Panc1 (cell line): Measurements from ENCODE around the gene PLIN5. TPM values are rescaled to one million over a fixed set of nuclear protein-coding genes. Genes with fewer than 3 reads are reported as not detected.

Source experiments
- ATAC-seq: fragments of 200-7000 bp; cut with Tn5 transposase; 2 replicates; pipeline ENCODE4 v1.9.1; 2020; ENCODE audit warnings: mild to moderate bottlenecking, moderate library complexity
- BruUV-seq: library from RNA; stranded (reverse); fragments of 400-500 nt; replicated peaks from 2 replicates; lab custom pipeline; 2021; lab: Mats Ljungman, UMichigan
- CTCF ChIA-PET: fragments of 300-600 bp; sonication (Branson Sonifier 250); formaldehyde crosslinking; loops from one replicate; lab custom pipeline; 2022; ENCODE audit warnings: antibody characterized with exemption; lab: Charles Lee
- POLR2A ChIA-PET: fragments of 300-600 bp; sonication (Branson Sonifier 250); formaldehyde crosslinking; loops from one replicate; lab custom pipeline; 2022; ENCODE audit warnings: antibody characterized with exemption; lab: Charles Lee
- DNase-seq: peaks from one replicate; pipeline ENCODE4 v3.0.0-alpha.2; 2010; ENCODE audit warnings: low read depth, low spot score
- H3K27ac ChIP-seq: 2 replicates; pipeline ENCODE4 v1.5.1; 2011; ENCODE audit warnings: mild to moderate bottlenecking, low read length, inconsistent platforms
- H3K27me3 ChIP-seq: fragments of 200-500 bp; sonication (Bioruptor generic); 2 replicates; pipeline ENCODE4 v1.6.0; 2014; ENCODE audit warnings: low read length, inconsistent platforms; ENCODE audit not compliant: control insufficient read depth, insufficient read depth
- H3K36me3 ChIP-seq: fragments of 200-500 bp; sonication (Bioruptor generic); 2 replicates; pipeline ENCODE4 v1.5.1; 2014; ENCODE audit warnings: inconsistent platforms, mild to moderate bottlenecking, low read length, moderate library complexity; ENCODE audit not compliant: control insufficient read depth, insufficient read depth
- H3K4me1 ChIP-seq: 2 replicates; pipeline ENCODE4 v1.5.1; 2011; ENCODE audit warnings: inconsistent platforms, mild to moderate bottlenecking, low read length, moderate library complexity; ENCODE audit not compliant: control insufficient read depth, insufficient read depth
- H3K4me3 ChIP-seq, 2 experiments: 2 replicates each; pipeline ENCODE4 v1.5.1; 2011 to 2012; ENCODE audit warnings: low read depth in 2 of 2, low read length in 2 of 2, mild to moderate bottlenecking in 2 of 2, inconsistent platforms in 1 of 2, moderate library complexity in 1 of 2
- H3K9me3 ChIP-seq: fragments of 200-500 bp; sonication (Bioruptor generic); 2 replicates; pipeline ENCODE4 v1.5.1; 2014; ENCODE audit warnings: low read depth, mild to moderate bottlenecking, inconsistent platforms, low read length, moderate library complexity; ENCODE audit not compliant: control insufficient read depth, insufficient read depth
- POLR2AphosphoS5 ChIP-seq: IDR thresholded peaks from 2 replicates; pipeline ENCODE4 v1.6.1; 2012; ENCODE audit warnings: mild to moderate bottlenecking, low read depth, low read length, moderate library complexity
- SIN3A ChIP-seq: IDR thresholded peaks from 2 replicates; pipeline ENCODE4 v1.6.1; 2012; ENCODE audit warnings: low read depth, mild to moderate bottlenecking, low read length, moderate library complexity, borderline replicate concordance; ENCODE audit not compliant: insufficient read depth
- TCF7L2 ChIP-seq: IDR thresholded peaks from 2 replicates; pipeline ENCODE4 v1.6.1; 2011; ENCODE audit warnings: mild to moderate bottlenecking, low read depth, low read length, inconsistent platforms
- in situ Hi-C: cut with HindIII; loops from 2 replicates; pipeline ENCODE4 v1.10.0; 2016; ENCODE audit warnings: low sequenced_read_pairs, low pct_unique_long_range_greater_than_20kb
- intact Hi-C: fragments of 100-400 bp; cut with micrococcal nuclease; formaldehyde crosslinking; loops from one replicate; pipeline ENCODE4 v1.10.0; 2022; ENCODE audit not compliant: unreplicated experiment
- total RNA-seq: library from RNA; stranded (reverse); gene quantifications from one replicate; pipeline ENCODE4 v1.2.1, GENCODE V29; 2021; ENCODE audit not compliant: unreplicated experiment
- TF ChIP-seq, protein P1 (sequence below), 2 experiments: IDR thresholded peaks; 2 replicates each; pipeline ENCODE4 v1.6.1; 2011 to 2012; ENCODE audit warnings: low read depth in 2 of 2, control low read depth in 1 of 2, low read length in 1 of 2, mild to moderate bottlenecking in 1 of 2, moderate library complexity in 1 of 2; ENCODE audit not compliant: insufficient read depth in 1 of 2
- TF ChIP-seq, protein P2 (sequence below): fragments of 450-650 bp; IDR thresholded peaks from 2 replicates; pipeline ENCODE4 v1.5.1; 2017; ENCODE audit warnings: mild to moderate bottlenecking

PLIN5 gene
- total RNA-seq, 1 experiment from 2014 or later, result 0.64 TPM

DNA sequence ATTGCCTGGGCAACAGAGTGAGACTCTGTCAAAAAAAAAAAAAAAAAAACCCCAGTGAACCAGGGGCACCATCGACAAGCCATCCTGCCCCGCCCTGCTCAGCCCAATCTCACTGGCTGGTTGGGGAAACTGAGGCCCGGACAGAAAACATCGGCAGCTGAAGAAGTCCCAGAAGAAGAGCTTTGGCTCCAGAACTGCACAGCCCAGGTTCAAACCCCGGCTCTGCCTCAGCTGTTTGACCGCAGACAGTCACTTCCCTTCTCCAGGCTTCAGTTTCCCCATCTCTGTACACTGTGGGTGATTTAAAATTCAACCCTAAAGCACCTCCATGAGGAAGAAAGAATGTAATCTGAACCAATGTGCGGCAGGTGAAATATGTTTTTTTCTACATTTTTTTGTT, 33.9 kb upstream of the PLIN5 start:
- ChIA-PET CTCF (interaction anchor here (0.7 kb wide), 1 partner anchor 623 kb away, joined by 5 read pairs; no protein-coding TSS in a partner anchor), POLR2A (interaction anchor here (1.0 kb wide), 1 partner anchor 1743 kb away, joined by 3 read pairs; no protein-coding TSS in a partner anchor)
- in situ Hi-C loops (no loop called here), intact Hi-C loops (no loop called here)
- BruUV-seq, result no TSS peak
- no peaks in the 10 kb centered on the region for H3K4me1 ChIP-seq
- no peaks in the 10 kb centered on the region for H3K9me3 ChIP-seq
- no peak overlapping the region for H3K4me3 ChIP-seq
- no peak for DNase-seq
- no peak overlapping the region for H3K27ac ChIP-seq
- no peak for ATAC-seq
- no peaks in the 10 kb centered on the region for H3K27me3 ChIP-seq
- TF ChIP-seq TCF7L2 (no peak), SIN3A (no peak), POLR2AphosphoS5 (no peak)
- TF ChIP-seq, protein P1, sequence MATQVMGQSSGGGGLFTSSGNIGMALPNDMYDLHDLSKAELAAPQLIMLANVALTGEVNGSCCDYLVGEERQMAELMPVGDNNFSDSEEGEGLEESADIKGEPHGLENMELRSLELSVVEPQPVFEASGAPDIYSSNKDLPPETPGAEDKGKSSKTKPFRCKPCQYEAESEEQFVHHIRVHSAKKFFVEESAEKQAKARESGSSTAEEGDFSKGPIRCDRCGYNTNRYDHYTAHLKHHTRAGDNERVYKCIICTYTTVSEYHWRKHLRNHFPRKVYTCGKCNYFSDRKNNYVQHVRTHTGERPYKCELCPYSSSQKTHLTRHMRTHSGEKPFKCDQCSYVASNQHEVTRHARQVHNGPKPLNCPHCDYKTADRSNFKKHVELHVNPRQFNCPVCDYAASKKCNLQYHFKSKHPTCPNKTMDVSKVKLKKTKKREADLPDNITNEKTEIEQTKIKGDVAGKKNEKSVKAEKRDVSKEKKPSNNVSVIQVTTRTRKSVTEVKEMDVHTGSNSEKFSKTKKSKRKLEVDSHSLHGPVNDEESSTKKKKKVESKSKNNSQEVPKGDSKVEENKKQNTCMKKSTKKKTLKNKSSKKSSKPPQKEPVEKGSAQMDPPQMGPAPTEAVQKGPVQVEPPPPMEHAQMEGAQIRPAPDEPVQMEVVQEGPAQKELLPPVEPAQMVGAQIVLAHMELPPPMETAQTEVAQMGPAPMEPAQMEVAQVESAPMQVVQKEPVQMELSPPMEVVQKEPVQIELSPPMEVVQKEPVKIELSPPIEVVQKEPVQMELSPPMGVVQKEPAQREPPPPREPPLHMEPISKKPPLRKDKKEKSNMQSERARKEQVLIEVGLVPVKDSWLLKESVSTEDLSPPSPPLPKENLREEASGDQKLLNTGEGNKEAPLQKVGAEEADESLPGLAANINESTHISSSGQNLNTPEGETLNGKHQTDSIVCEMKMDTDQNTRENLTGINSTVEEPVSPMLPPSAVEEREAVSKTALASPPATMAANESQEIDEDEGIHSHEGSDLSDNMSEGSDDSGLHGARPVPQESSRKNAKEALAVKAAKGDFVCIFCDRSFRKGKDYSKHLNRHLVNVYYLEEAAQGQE (IDR thresholded peaks at IDR 0.05; ENCODE audit: insufficient read depth in 1 of 2, low read depth in 2 of 2, low read length in 1 of 2), result no peak
- TF ChIP-seq, protein P2, sequence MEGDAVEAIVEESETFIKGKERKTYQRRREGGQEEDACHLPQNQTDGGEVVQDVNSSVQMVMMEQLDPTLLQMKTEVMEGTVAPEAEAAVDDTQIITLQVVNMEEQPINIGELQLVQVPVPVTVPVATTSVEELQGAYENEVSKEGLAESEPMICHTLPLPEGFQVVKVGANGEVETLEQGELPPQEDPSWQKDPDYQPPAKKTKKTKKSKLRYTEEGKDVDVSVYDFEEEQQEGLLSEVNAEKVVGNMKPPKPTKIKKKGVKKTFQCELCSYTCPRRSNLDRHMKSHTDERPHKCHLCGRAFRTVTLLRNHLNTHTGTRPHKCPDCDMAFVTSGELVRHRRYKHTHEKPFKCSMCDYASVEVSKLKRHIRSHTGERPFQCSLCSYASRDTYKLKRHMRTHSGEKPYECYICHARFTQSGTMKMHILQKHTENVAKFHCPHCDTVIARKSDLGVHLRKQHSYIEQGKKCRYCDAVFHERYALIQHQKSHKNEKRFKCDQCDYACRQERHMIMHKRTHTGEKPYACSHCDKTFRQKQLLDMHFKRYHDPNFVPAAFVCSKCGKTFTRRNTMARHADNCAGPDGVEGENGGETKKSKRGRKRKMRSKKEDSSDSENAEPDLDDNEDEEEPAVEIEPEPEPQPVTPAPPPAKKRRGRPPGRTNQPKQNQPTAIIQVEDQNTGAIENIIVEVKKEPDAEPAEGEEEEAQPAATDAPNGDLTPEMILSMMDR, result no peak
- no peaks in the 10 kb centered on the region for H3K36me3 ChIP-seq

DNA sequence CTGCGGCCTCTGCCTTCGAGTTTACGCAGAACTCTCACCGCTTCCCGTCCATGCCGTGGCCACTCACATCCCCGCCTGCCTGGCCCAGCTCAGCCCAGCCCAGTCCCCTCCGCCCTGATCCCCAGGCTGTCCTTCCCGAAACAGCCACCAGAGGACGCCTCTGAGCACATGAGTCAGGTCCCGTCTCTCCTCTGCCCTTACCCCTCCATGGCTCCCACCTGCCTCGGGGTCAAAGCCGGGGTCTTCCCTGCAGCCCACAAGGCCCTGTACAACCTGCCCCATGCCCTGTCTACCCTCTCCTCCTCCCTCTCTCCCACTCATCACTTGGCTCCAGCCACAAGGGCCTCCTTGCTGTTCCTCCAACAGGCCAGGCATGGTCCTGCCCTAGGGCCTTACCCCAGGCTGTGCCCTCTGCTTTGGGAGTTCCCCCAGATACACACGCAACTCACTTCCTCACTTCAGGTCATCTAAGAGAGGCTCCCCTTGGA, 32.6 kb upstream of the PLIN5 start:
- POLR2A ChIA-PET, result no interaction called here
- intact Hi-C loops, result no loop called here

More for the DNA sequence above, 32.6 kb upstream of the PLIN5 start:
- Histone ChIP-seq H3K4me3 (no peak overlapping the region), H3K36me3 (no peaks in the 10 kb centered on the region), H3K27me3 (no peaks in the 10 kb centered on the region), H3K9me3 (no peaks in the 10 kb centered on the region), H3K27ac (no peak overlapping the region), H3K4me1 (no peaks in the 10 kb centered on the region)
- no TSS peak for BruUV-seq
- CTCF ChIA-PET, result interaction anchor here (0.8 to 2.3 kb wide), 6 partner anchors 9 to 69 kb away, joined by 3 to 12 read pairs (median 5); no protein-coding TSS in a partner anchor
- DNase-seq, result no peak
- peak; percentile 88 for ATAC-seq
- TF ChIP-seq, protein P1 (IDR thresholded peaks at IDR 0.05; ENCODE audit: insufficient read depth in 1 of 2, low read depth in 2 of 2, low read length in 1 of 2), result no peak
- TF ChIP-seq, protein P2, result peak; percentile 94
- in situ Hi-C loops, result no loop called here
